ENCODE results near the gene SMARCA2.

GRCh38 chr9:2072752-2073405, 57.7 kb downstream of the SMARCA2 start:
- no peak for TF ChIP-seq POLR2A (IDR thresholded peaks at IDR 0.05; ENCODE audit: low read length)
- no peak for TF ChIP-seq GATA1 (IDR thresholded peaks at IDR 0.05; ENCODE audit: low read depth, low read length)

Data from erythroblast (primary cell).